T-cell (primary cell): Measurements from ENCODE around the gene BBLN. TPM values are rescaled to one million over a fixed set of nuclear protein-coding genes. Genes with fewer than 3 reads are reported as not detected.

Experiments used
- ATAC-seq, 4 experiments: fragments of 200-7000 bp in 3 of 4; fragments of 150-1000 bp in 1 of 4; cut with Tn5 transposase; replicated peaks in 1 of 4; 1 replicate in 3 of 4; 2 replicates in 1 of 4; pipeline ENCODE4 v1.10.0; 2021; ENCODE audit warnings: moderate library complexity in 3 of 4, mild to moderate bottlenecking in 2 of 4, moderate number of reproducible peaks in 1 of 4
- CTCF ChIA-PET, 2 donors: fragments of 300-600 bp; sonication (Branson Sonifier 250); formaldehyde crosslinking; loops; one replicate each; lab custom pipeline; 2022; ENCODE audit warnings: antibody characterized with exemption in 2 of 2; lab: Charles Lee
- POLR2A ChIA-PET, 2 donors: fragments of 300-600 bp; sonication (Branson Sonifier 250); formaldehyde crosslinking; loops; one replicate each; lab custom pipeline; 2022; ENCODE audit warnings: antibody characterized with exemption in 2 of 2; lab: Charles Lee
- DNase-seq, 35 experiments: peaks; one replicate each; pipeline versions ENCODE4 v3.0.0 to v3.0.0-alpha.2; 2013 to 2023
- H3K27ac ChIP-seq: one replicate; pipeline ENCODE4 v1.5.1; 2013; ENCODE audit warnings: low read length
- H3K27me3 ChIP-seq, 2 experiments: replicated peaks in 1 of 2; 1 replicate in 1 of 2; 2 replicates in 1 of 2; pipeline versions ENCODE4 v1.6.1 to v1.7.0; 2013; ENCODE audit warnings: low read length in 1 of 2, mixed read lengths in 1 of 2; ENCODE audit not compliant: control insufficient read depth in 2 of 2, insufficient read depth in 2 of 2; ENCODE audit errors: extremely low read depth in 1 of 2
- H3K36me3 ChIP-seq, 2 donors: 1 replicate in 1 of 2; 2 replicates in 1 of 2; pipeline versions ENCODE4 v1.6.1 to v1.7.0; 2013; ENCODE audit warnings: low read length in 1 of 2; ENCODE audit not compliant: control insufficient read depth in 2 of 2, insufficient read depth in 1 of 2; ENCODE audit errors: extremely low read depth in 1 of 2
- H3K4me1 ChIP-seq, 2 experiments: 1 replicate in 1 of 2; 2 replicates in 1 of 2; pipeline versions ENCODE4 v1.6.1 to v1.7.0; 2013; ENCODE audit warnings: low read length in 2 of 2, mixed read lengths in 1 of 2; ENCODE audit not compliant: insufficient read depth in 2 of 2, control insufficient read depth in 1 of 2; ENCODE audit errors: extremely low read depth in 1 of 2
- H3K4me3 ChIP-seq, 2 donors: 1 replicate in 1 of 2; 2 replicates in 1 of 2; pipeline versions ENCODE4 v1.5.1 to v1.7.0; 2013; ENCODE audit warnings: mild to moderate bottlenecking in 2 of 2, low read length in 1 of 2, moderate library complexity in 1 of 2; ENCODE audit not compliant: control insufficient read depth in 1 of 2; ENCODE audit errors: extremely low read depth in 1 of 2
- H3K9me3 ChIP-seq: 2 replicates; pipeline ENCODE4 v1.7.0; 2013
- H3K27ac Mint-ChIP-seq, 2 donors: one replicate each; pipeline ENCODE4 v1.8.0; 2020 to 2021; ENCODE audit warnings: mild to moderate bottlenecking in 2 of 2, mixed read lengths in 2 of 2
- H3K27me3 Mint-ChIP-seq, 2 donors: one replicate each; pipeline ENCODE4 v1.8.0; 2021 to 2022; ENCODE audit warnings: mixed read lengths in 2 of 2
- H3K36me3 Mint-ChIP-seq: one replicate; pipeline ENCODE4 v1.8.0; 2021; ENCODE audit warnings: mixed read lengths
- H3K4me1 Mint-ChIP-seq, 3 donors: one replicate each; pipeline ENCODE4 v1.8.0; 2020 to 2022; ENCODE audit warnings: mixed read lengths in 3 of 3, mild to moderate bottlenecking in 1 of 3
- H3K4me3 Mint-ChIP-seq, 3 donors: one replicate each; pipeline ENCODE4 v1.8.0; 2020 to 2022; ENCODE audit warnings: mild to moderate bottlenecking in 3 of 3, mixed read lengths in 3 of 3, moderate library complexity in 3 of 3
- H3K9me3 Mint-ChIP-seq, 3 donors: one replicate each; pipeline ENCODE4 v1.8.0; 2020 to 2022; ENCODE audit warnings: mixed read lengths in 3 of 3
- WGBS: methylation state at CpG from one replicate; pipeline ENCODE4 v1.1.5; 2013; ENCODE audit warnings: missing lambda C conversion rate; ENCODE audit not compliant: insufficient coverage; 5-methylcytosine and 5-hydroxymethylcytosine counted together
- total RNA-seq, 35 experiments: library from RNA in 6 of 35; stranded (reverse) in 6 of 35; fragments of 120-200 nt in 1 of 35; gene quantifications; one replicate each; pipeline versions ENCODE4 v1.2.1 to v1.2.4 and lab custom pipeline; 2013 to 2026

The BBLN gene
- total RNA-seq, 5 donors from 2014 or later (not counting 1 experiment from before 2014, with no cell fraction given), result 50.0 to 85.9 (median 81.4) TPM

GRCh38 chr9:128168731-128169308 is 8.8 kb downstream of the BBLN start:
- Histone ChIP-seq H3K9me3 (no peaks in the 10 kb centered on the region), H3K36me3 (peaks cover 28 to 55% of the 10 kb centered on the region in 2 donors), H3K4me1 (no peaks in the 10 kb centered on the region), H3K27ac (no peak overlapping the region), H3K4me3 (no peak overlapping the region), H3K27me3 (no peaks in the 10 kb centered on the region)
- H3K4me3 Mint-ChIP-seq, result no peak overlapping the region
- WGBS, result 96% methylated on average over 6 of the region's 8 CpGs
- H3K27me3 Mint-ChIP-seq, result no peaks in the 10 kb centered on the region
- no peaks in the 10 kb centered on the region for H3K9me3 Mint-ChIP-seq
- CTCF ChIA-PET, result no interaction called here
- H3K27ac Mint-ChIP-seq, result peak overlapping the region in 1 of 2 donors; percentile 11
- no peaks in the 10 kb centered on the region for H3K4me1 Mint-ChIP-seq
- peaks cover 32% of the 10 kb centered on the region for H3K36me3 Mint-ChIP-seq
- POLR2A ChIA-PET, result no interaction called here
- no peak for DNase-seq
- no peak for ATAC-seq

- ChIA-PET CTCF (no interaction called here), POLR2A (interaction anchor here in 1 of 2 donors (0.6 kb wide), 1 partner anchor 811 kb away, joined by 3 read pairs; no protein-coding TSS in a partner anchor)
- DNase-seq, result no peak
- ATAC-seq, result no peak
- Histone ChIP-seq H3K9me3 (no peaks in the 10 kb centered on the region), H3K36me3 (peaks cover 27 to 55% of the 10 kb centered on the region in 2 donors), H3K27ac (no peak overlapping the region), H3K4me1 (no peaks in the 10 kb centered on the region), H3K4me3 (no peak overlapping the region), H3K27me3 (no peaks in the 10 kb centered on the region)
- 89% methylated on average over 7 of the region's 8 CpGs for WGBS
- no peaks in the 10 kb centered on the region for H3K4me1 Mint-ChIP-seq
- peaks cover 33% of the 10 kb centered on the region for H3K36me3 Mint-ChIP-seq
- H3K27ac Mint-ChIP-seq, result peak overlapping the region; percentile 11 to 57
- H3K27me3 Mint-ChIP-seq, result no peaks in the 10 kb centered on the region
- H3K9me3 Mint-ChIP-seq, result no peaks in the 10 kb centered on the region
- H3K4me3 Mint-ChIP-seq, result no peak overlapping the region
Observed at GRCh38 chr9:128169492-128169891, 9.4 kb downstream of the BBLN start.

GRCh38 chr9:128169925-128170324 is 9.9 kb downstream of the BBLN start:
- Histone ChIP-seq H3K27ac (no peak overlapping the region), H3K4me1 (no peaks in the 10 kb centered on the region), H3K36me3 (peaks cover 24 to 54% of the 10 kb centered on the region in 2 donors), H3K9me3 (no peaks in the 10 kb centered on the region), H3K4me3 (no peak overlapping the region), H3K27me3 (no peaks in the 10 kb centered on the region)
- Mint-ChIP-seq H3K36me3 (peaks cover 35% of the 10 kb centered on the region), H3K27ac (no peak overlapping the region), H3K4me3 (no peak overlapping the region), H3K4me1 (no peaks in the 10 kb centered on the region), H3K9me3 (no peaks in the 10 kb centered on the region), H3K27me3 (no peaks in the 10 kb centered on the region)
- 95% methylated on average over 6 of the region's 8 CpGs for WGBS
- DNase-seq (no peak), ATAC-seq (no peak)
- POLR2A ChIA-PET, result interaction anchor here in 1 of 2 donors (0.6 kb wide), 1 partner anchor 811 kb away, joined by 3 read pairs; no protein-coding TSS in a partner anchor
- CTCF ChIA-PET, result no interaction called here

GRCh38 chr9:128174062-128174461 is 14.0 kb downstream of the BBLN start:
- H3K36me3 ChIP-seq, result peaks cover 21 to 60% of the 10 kb centered on the region in 2 donors
- H3K27me3 Mint-ChIP-seq, result no peaks in the 10 kb centered on the region
- no peaks in the 10 kb centered on the region for H3K4me1 ChIP-seq
- no peak for ATAC-seq
- H3K27ac ChIP-seq, result no peak overlapping the region
- no peaks in the 10 kb centered on the region for H3K9me3 ChIP-seq
- no CpG with 5 or more reads among the region's 4 CpGs for WGBS
- no peak overlapping the region for H3K4me3 Mint-ChIP-seq
- no peaks in the 10 kb centered on the region for H3K27me3 ChIP-seq
- no peak overlapping the region for H3K27ac Mint-ChIP-seq
- POLR2A ChIA-PET, result no interaction called here
- H3K4me3 ChIP-seq, result no peak overlapping the region
- no peak for DNase-seq
- H3K9me3 Mint-ChIP-seq, result no peaks in the 10 kb centered on the region
- H3K36me3 Mint-ChIP-seq, result peaks cover 37% of the 10 kb centered on the region
- H3K4me1 Mint-ChIP-seq, result no peaks in the 10 kb centered on the region
- CTCF ChIA-PET, result no interaction called here

GRCh38 chr9:128175102-128175563 is 15.1 kb downstream of the BBLN start:
- Mint-ChIP-seq H3K27ac (no peak overlapping the region), H3K36me3 (peaks cover 38% of the 10 kb centered on the region), H3K27me3 (no peaks in the 10 kb centered on the region), H3K9me3 (no peaks in the 10 kb centered on the region), H3K4me3 (no peak overlapping the region), H3K4me1 (no peaks in the 10 kb centered on the region)
- ChIA-PET CTCF (no interaction called here), POLR2A (no interaction called here)
- no peaks in the 10 kb centered on the region for H3K27me3 ChIP-seq
- no CpG with 5 or more reads among the region's 8 CpGs for WGBS
- no peaks in the 10 kb centered on the region for H3K9me3 ChIP-seq
- H3K27ac ChIP-seq, result no peak overlapping the region
- no peak overlapping the region for H3K4me3 ChIP-seq
- DNase-seq (no peak), ATAC-seq (no peak)
- no peaks in the 10 kb centered on the region for H3K4me1 ChIP-seq
- H3K36me3 ChIP-seq, result peaks cover 17 to 58% of the 10 kb centered on the region in 2 donors

GRCh38 chr9:128175726-128176125 is 15.7 kb downstream of the BBLN start:
- Histone ChIP-seq H3K27ac (no peak overlapping the region), H3K9me3 (no peaks in the 10 kb centered on the region), H3K27me3 (no peaks in the 10 kb centered on the region), H3K36me3 (peaks cover 17 to 62% of the 10 kb centered on the region in 2 donors), H3K4me3 (no peak overlapping the region), H3K4me1 (no peaks in the 10 kb centered on the region)
- ATAC-seq (no peak), DNase-seq (no peak)
- H3K4me3 Mint-ChIP-seq, result no peak overlapping the region
- CTCF ChIA-PET, result no interaction called here
- no peak overlapping the region for H3K27ac Mint-ChIP-seq
- H3K36me3 Mint-ChIP-seq, result peaks cover 38% of the 10 kb centered on the region
- no peaks in the 10 kb centered on the region for H3K4me1 Mint-ChIP-seq
- POLR2A ChIA-PET, result no interaction called here
- H3K9me3 Mint-ChIP-seq, result no peaks in the 10 kb centered on the region
- H3K27me3 Mint-ChIP-seq, result no peaks in the 10 kb centered on the region
- 100% methylated on average over 1 of the region's 2 CpGs for WGBS
